GM10248 (cell line): ENCODE results near the gene UBE2C.
A peak's percentile ranks its signal among the peaks of the same experiment; 100 is the strongest.

Experiments
- CTCF ChIA-PET: fragments of 300-600 bp; sonication (Branson Sonifier 250); formaldehyde crosslinking; extraction: SDS; loops from one replicate; lab custom pipeline; 2021; ENCODE audit warnings: antibody characterized with exemption; lab: Yijun Ruan, JAX
- POLR2A ChIA-PET: fragments of 350-650 bp; sonication (Branson Sonifier 250); formaldehyde crosslinking; extraction: SDS; loops from one replicate; lab custom pipeline; 2020; ENCODE audit warnings: antibody characterized with exemption; lab: Yijun Ruan, JAX
- DNase-seq: peaks from one replicate; pipeline ENCODE4 v3.0.0; 2012; ENCODE audit errors: extremely low spot score
- TF ChIP-seq, protein P1 (sequence below): IDR thresholded peaks from 2 replicates; pipeline ENCODE4 v1.5.1; 2012; ENCODE audit warnings: mild to moderate bottlenecking, low read depth; ENCODE audit errors: extremely low read depth, missing control alignments, control extremely low read depth

UBE2C gene

DNA sequence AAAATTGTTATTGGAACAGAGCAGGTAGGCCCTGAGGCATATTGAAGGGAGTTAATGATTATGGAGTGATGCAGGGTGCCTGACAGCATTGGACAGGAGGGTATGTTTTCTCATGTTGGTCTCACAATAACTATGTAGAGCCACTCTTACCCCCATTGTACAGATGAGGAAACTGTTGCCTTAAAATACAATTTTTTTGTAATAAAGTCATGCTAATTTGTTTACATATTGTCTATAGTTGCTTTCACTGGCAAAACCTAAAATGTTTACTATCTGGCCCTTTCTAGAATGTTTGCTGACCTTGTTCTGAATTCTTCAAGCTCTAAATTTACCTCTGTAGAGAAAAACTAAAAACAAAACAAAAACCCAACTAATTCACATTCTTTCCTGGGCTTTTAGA, 39.1 kb downstream of the UBE2C start:
- POLR2A ChIA-PET, result interaction anchor here (0.7 to 0.8 kb wide), 2 partner anchors 9 to 20 kb away, joined by 3 read pairs; no protein-coding TSS in a partner anchor
- CTCF ChIA-PET, result interaction anchor here (1.4 to 1.5 kb wide), 2 partner anchors 10 to 17 kb away, joined by 4 read pairs; partner anchors contain the start of gene SNX21
- TF ChIP-seq, protein P1, sequence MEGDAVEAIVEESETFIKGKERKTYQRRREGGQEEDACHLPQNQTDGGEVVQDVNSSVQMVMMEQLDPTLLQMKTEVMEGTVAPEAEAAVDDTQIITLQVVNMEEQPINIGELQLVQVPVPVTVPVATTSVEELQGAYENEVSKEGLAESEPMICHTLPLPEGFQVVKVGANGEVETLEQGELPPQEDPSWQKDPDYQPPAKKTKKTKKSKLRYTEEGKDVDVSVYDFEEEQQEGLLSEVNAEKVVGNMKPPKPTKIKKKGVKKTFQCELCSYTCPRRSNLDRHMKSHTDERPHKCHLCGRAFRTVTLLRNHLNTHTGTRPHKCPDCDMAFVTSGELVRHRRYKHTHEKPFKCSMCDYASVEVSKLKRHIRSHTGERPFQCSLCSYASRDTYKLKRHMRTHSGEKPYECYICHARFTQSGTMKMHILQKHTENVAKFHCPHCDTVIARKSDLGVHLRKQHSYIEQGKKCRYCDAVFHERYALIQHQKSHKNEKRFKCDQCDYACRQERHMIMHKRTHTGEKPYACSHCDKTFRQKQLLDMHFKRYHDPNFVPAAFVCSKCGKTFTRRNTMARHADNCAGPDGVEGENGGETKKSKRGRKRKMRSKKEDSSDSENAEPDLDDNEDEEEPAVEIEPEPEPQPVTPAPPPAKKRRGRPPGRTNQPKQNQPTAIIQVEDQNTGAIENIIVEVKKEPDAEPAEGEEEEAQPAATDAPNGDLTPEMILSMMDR, result no peak
- no peak for DNase-seq

DNA sequence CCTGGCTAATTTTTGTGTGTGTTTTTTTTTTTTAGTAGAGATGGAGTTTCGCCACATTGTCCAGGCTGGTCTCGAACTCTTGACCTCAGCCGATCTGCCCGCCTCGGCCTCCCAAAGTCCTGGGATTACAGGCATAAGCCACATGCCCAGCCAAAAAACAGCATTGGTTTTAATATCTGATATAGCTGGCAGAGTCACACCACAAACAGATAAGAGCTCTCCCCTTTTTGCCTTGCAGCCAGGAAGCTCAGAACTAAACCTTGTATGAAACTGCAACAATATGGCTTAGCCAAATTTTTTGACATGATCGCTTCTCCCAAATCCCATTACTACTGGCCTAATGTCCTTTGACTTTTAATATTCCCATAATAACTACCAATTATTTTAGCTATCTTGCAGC, 39.9 kb downstream of the UBE2C start:
- TF ChIP-seq, protein P1, result no peak
- DNase-seq, result no peak
- ChIA-PET CTCF (interaction anchor here (0.7 to 1.6 kb wide), 6 partner anchors 11 to 117 kb away, joined by 3 to 4 read pairs (median 4); partner anchors contain the start of genes CTSA, NEURL2, SNX21 and ZSWIM1), POLR2A (no interaction called here)

DNA sequence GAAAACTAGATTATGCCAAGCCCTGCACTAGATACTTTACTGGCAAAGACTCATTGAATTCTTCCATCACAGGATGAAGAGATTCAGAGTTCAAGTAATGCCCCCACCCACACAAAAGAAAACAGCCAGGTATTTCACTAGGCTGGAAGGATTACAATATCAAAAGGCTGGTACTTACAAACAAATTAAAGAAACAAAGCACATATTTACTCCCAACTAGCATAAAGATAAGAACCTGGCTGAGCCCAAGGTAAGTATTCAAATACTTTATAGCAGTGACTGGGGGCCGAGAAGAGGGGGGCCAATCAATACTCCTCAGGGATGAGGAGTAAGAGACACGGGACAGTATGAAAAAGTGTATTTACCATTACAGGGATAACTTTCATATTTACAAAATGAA, 41.0 kb downstream of the UBE2C start:
- TF ChIP-seq, protein P1, result no peak
- DNase-seq, result no peak
- ChIA-PET CTCF (interaction anchor here (1.4 to 1.6 kb wide), 2 partner anchors 12 to 36 kb away, joined by 4 read pairs; no protein-coding TSS in a partner anchor), POLR2A (no interaction called here)

DNA sequence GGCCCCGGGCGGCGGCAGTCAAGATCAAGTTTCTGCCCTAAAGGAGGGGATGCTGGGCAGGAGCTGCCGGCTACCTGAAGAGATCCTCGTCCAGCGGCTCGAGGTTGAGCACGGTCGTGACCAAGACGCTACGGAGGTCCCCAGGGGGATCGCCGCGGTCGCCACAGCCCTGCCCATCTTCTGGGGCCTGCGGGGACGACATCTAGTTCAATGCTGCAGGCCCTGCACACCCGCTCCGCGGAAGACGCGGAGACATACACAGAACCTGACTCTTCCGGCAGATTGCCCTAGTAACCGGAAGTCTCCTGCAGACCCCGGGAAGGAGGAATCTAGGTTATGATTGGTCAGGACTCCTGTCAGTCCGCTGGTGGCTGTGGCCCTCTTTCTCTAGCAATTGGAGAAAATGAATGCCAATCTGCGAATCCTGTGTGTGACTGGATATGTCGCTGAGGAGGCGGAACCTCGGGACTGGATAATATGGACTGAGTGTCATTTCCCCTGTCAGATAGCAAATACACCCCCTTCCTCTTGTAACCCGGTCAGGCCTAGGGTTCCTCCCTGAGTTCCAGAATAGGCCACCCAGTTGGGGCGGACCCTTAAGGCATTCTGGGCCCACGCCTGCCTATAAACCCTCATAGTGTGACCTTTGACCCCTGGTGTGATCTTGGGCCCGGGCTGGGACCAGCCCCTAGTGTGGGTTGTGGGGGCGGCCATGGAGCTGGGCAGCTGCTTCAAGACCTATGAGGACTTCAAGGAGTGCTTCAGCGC, 44.9 kb downstream of the UBE2C start, which contains the start of the genes ACOT8 and ZSWIM3:
Gene ACOT8 (minus strand): TSS at position 279 of the 768 bp plus-strand sequence. CDS start 77 bp downstream, at position 202.
Gene ZSWIM3 (plus strand): TSS at position 501 of the 768 bp plus-strand sequence. CDS start 212 bp downstream, at position 713.
- ChIA-PET POLR2A (no interaction called here), CTCF (interaction anchor here (1.0 to 2.3 kb wide), 3 partner anchors 15 to 65 kb away, joined by 3 to 7 read pairs (median 3); partner anchors contain the start of genes DNTTIP1 and WFDC3)
- TF ChIP-seq, protein P1, result no peak
- peak; percentile 100 for DNase-seq

DNA sequence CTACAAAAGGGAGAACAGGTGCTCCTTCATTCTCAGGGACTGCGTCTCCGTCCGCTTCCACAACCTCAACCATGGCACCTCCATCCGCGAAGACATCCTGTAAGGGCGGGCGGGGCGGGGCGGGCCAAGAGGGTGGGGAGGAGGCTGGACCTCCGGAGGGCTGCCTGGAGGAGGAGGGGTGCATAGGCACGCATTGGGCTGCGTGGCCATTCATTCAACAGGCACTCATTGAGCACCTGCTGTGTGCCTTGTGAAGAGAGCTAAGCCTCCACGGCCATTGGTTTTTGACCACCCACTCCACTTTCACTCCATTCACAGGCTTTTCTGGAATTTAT, 45.4 kb downstream of the UBE2C start:
- TF ChIP-seq, protein P1, result no peak
- ChIA-PET POLR2A (no interaction called here), CTCF (interaction anchor here (1.0 to 2.3 kb wide), 3 partner anchors 16 to 66 kb away, joined by 3 to 7 read pairs (median 3); partner anchors contain the start of genes DNTTIP1 and WFDC3)
- DNase-seq, result peak; percentile 81

DNA sequence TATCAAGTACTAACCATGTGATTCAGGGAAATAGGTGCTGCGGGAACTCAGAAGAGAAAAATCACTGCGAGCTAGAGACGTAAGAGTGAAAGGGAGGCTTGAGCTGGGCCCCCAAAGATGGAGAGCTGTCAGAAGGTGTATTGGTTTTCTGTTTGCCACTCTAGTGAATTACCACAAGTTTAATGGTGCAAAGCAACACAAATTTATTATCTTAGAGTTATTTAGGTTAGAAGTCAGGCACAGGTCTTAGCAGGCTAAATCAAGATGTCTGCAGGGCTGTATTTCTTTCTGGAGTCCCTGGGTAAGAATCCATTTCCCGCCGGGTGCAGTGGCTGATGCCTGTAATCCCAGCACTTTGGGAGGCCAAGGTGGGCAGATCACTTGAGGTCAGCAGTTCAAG, 47.5 kb downstream of the UBE2C start:
- no peak for DNase-seq
- ChIA-PET CTCF (interaction anchor here (0.6 to 1.5 kb wide), 2 partner anchors 22 to 60 kb away, joined by 3 read pairs; no protein-coding TSS in a partner anchor), POLR2A (interaction anchor here (0.7 kb wide), 1 partner anchor 109 kb away, joined by 4 read pairs; no protein-coding TSS in a partner anchor)
- TF ChIP-seq, protein P1, result no peak
